Type B pancreatic cell (in vitro differentiated cells): Measurements from ENCODE around the gene TLDC2. TPM values are rescaled to one million over a fixed set of nuclear protein-coding genes. Genes with fewer than 3 reads are reported as not detected.

ENCODE experiments used
- DNase-seq: peaks from one replicate; pipeline ENCODE4 v3.0.0; 2021; ENCODE audit warnings: mixed read lengths; ENCODE audit not compliant: unreplicated experiment; ENCODE audit errors: extremely low spot score
- H3K27ac Mint-ChIP-seq: 2 replicates; pipeline ENCODE4 v1.8.0; 2021; ENCODE audit warnings: mild to moderate bottlenecking, mixed read lengths
- H3K27me3 Mint-ChIP-seq: 2 replicates; pipeline ENCODE4 v1.8.0; 2021; ENCODE audit warnings: mixed read lengths
- H3K36me3 Mint-ChIP-seq: 2 replicates; pipeline ENCODE4 v1.8.0; 2021; ENCODE audit warnings: mixed read lengths
- H3K4me1 Mint-ChIP-seq: one replicate; pipeline ENCODE4 v1.8.0; 2021; ENCODE audit warnings: mixed read lengths; ENCODE audit not compliant: unreplicated experiment
- H3K4me3 Mint-ChIP-seq: 2 replicates; pipeline ENCODE4 v1.8.0; 2021; ENCODE audit warnings: mild to moderate bottlenecking, mixed read lengths
- H3K9me3 Mint-ChIP-seq: 2 replicates; pipeline ENCODE4 v1.8.0; 2021; ENCODE audit warnings: mixed read lengths
- CTCF ChIP-seq: fragments of 200-600 bp; sonication (generic); conservative IDR thresholded peaks from 2 replicates; pipeline ENCODE4 v1.5.0; 2021; ENCODE audit warnings: antibody characterized with exemption, mild to moderate bottlenecking
- total RNA-seq: library from RNA; stranded (reverse); gene quantifications from 2 replicates; pipeline ENCODE4 v1.2.1, GENCODE V29; 2021; ENCODE audit warnings: low replicate concordance

Gene TLDC2
- total RNA-seq, 1 donor from 2014 or later: 0.75 TPM

GRCh38 chr20:36860339-36860738, 15.6 kb upstream of the TLDC2 start:
- TF ChIP-seq CTCF: no peak
- no peak for DNase-seq
- H3K27me3 Mint-ChIP-seq: no peaks in the 10 kb centered on the region
- H3K36me3 Mint-ChIP-seq: no peaks in the 10 kb centered on the region
- peak overlapping the region; percentile 81 for H3K4me3 Mint-ChIP-seq
- H3K9me3 Mint-ChIP-seq: no peaks in the 10 kb centered on the region
- peak overlapping the region; percentile 73 for H3K27ac Mint-ChIP-seq
- peaks cover 35% of the 10 kb centered on the region for H3K4me1 Mint-ChIP-seq

- peaks cover 35% of the 10 kb centered on the region for H3K4me1 Mint-ChIP-seq
- no peak for TF ChIP-seq CTCF
- peak overlapping the region; percentile 92 for H3K4me3 Mint-ChIP-seq
- no peaks in the 10 kb centered on the region for H3K27me3 Mint-ChIP-seq
- no peaks in the 10 kb centered on the region for H3K9me3 Mint-ChIP-seq
- peak overlapping the region; percentile 46 for H3K27ac Mint-ChIP-seq
- DNase-seq: no peak
- no peaks in the 10 kb centered on the region for H3K36me3 Mint-ChIP-seq
These were observed 14.9 kb upstream of the TLDC2 start for GRCh38 chr20:36860811-36861624.

GRCh38 chr20:36861625-36861874, 14.4 kb upstream of the TLDC2 start:
- peak overlapping the region; percentile 86 for H3K27ac Mint-ChIP-seq
- no peaks in the 10 kb centered on the region for H3K27me3 Mint-ChIP-seq

GRCh38 chr20:36861875-36862801, 13.8 kb upstream of the TLDC2 start:
- Mint-ChIP-seq H3K4me1 (peaks cover 31% of the 10 kb centered on the region), H3K9me3 (no peaks in the 10 kb centered on the region), H3K4me3 (peak overlapping the region; percentile 92), H3K27ac (peak overlapping the region; percentile 86), H3K36me3 (no peaks in the 10 kb centered on the region), H3K27me3 (no peaks in the 10 kb centered on the region)
- TF ChIP-seq CTCF: no peak
- no peak for DNase-seq

More at GRCh38 chr20:36861625-36861874, 14.4 kb upstream of the TLDC2 start:
- no peaks in the 10 kb centered on the region for H3K9me3 Mint-ChIP-seq
- TF ChIP-seq CTCF: no peak
- peak overlapping the region; percentile 92 for H3K4me3 Mint-ChIP-seq
- H3K36me3 Mint-ChIP-seq: no peaks in the 10 kb centered on the region
- DNase-seq: no peak
- H3K4me1 Mint-ChIP-seq: peaks cover 35% of the 10 kb centered on the region

- no peak for DNase-seq
- H3K4me1 Mint-ChIP-seq: peaks cover 29% of the 10 kb centered on the region
- no peaks in the 10 kb centered on the region for H3K9me3 Mint-ChIP-seq
- TF ChIP-seq CTCF: no peak
- H3K4me3 Mint-ChIP-seq: no peak overlapping the region
- no peak overlapping the region for H3K27ac Mint-ChIP-seq
- H3K36me3 Mint-ChIP-seq: no peaks in the 10 kb centered on the region
- H3K27me3 Mint-ChIP-seq: no peaks in the 10 kb centered on the region
These were observed 12.9 kb upstream of the TLDC2 start for GRCh38 chr20:36862857-36863668.
